ENCODE results near the gene LAMA2. TPM values are rescaled to one million over a fixed set of nuclear protein-coding genes. Genes with fewer than 3 reads are reported as not detected.

The LAMA2 gene
- total and polyA plus RNA-seq, 2 of the 13 experiments (the other 11 are each of a cell fraction or from before 2014, with no cell fraction given), result 0.11 to 0.28 TPM

GRCh38 chr6:129455126-129455769 lies 572.3 kb downstream of the LAMA2 start:
- ATAC-seq, result no peak
- Histone ChIP-seq H3K4me2 (ENCODE audit: low read depth, low read length) (no peak overlapping the region), H3K9ac (ENCODE audit: insufficient read depth, low read depth, low read length) (no peak overlapping the region), H4K20me1 (ENCODE audit: insufficient read depth, low read length) (no peaks in the 10 kb centered on the region), H3K36me3 (replicated peaks in 1 of 2; ENCODE audit: control insufficient read depth in 1 of 2, insufficient read depth in 2 of 2, low read length in 2 of 2) (no peaks in the 10 kb centered on the region), H3K27me3 (ENCODE audit: control insufficient read depth in 1 of 2, insufficient read depth in 2 of 2, low read length in 2 of 2) (no peaks in the 10 kb centered on the region), H2AFZ (ENCODE audit: low read length) (no peak overlapping the region), H3K27ac (ENCODE audit: extremely low read length, insufficient read depth, low read length) (no peak overlapping the region), H3K4me3 (replicated peaks in 1 of 3; ENCODE audit: insufficient read depth in 1 of 3, low read depth in 2 of 3, low read length in 3 of 3) (no peak overlapping the region), H3K9me3 (ENCODE audit: low read length) (no peaks in the 10 kb centered on the region), H3K4me1 (ENCODE audit: insufficient read depth, low read length) (no peaks in the 10 kb centered on the region), H3K79me2 (ENCODE audit: insufficient read depth, low read length) (no peaks in the 10 kb centered on the region)
- CTCF ChIA-PET (ENCODE audit: low intra/inter-chr PET ratio, low total read pairs), result no interaction called here
- FAIRE-seq, result no peak
- no peak for DNase-seq (ENCODE audit: low spot score)
- 11% methylated on average over 3 of the region's 3 CpGs for WGBS (ENCODE audit: low lambda C conversion rate)
- in situ Hi-C loops (cut with HindIII; ENCODE audit: extremely low pct_ligation_motif_present, low pct_unique_long_range_greater_than_20kb), result no loop called here
- TF ChIP-seq HNRNPUL1 (IDR thresholded peaks at IDR 0.05; ENCODE audit: low read depth, low read length) (no peak), ZFP1 (CRISPR knock-in tag; IDR thresholded peaks at IDR 0.05) (no peak), RFX1 (IDR thresholded peaks at IDR 0.05) (no peak), ZNF180 (CRISPR knock-in tag; IDR thresholded peaks at IDR 0.05; ENCODE audit: borderline replicate concordance, low read depth) (no peak), ZEB1 (IDR thresholded peaks at IDR 0.05; ENCODE audit: insufficient replicate concordance, low read depth) (no peak), BRD4 (CRISPR knock-in tag; IDR thresholded peaks at IDR 0.05) (no peak), EHMT2 (IDR thresholded peaks at IDR 0.05; ENCODE audit: borderline replicate concordance, low read depth, low read length) (no peak), ZNF484 (CRISPR knock-in tag; IDR thresholded peaks at IDR 0.05; ENCODE audit: borderline replicate concordance, low read depth) (no peak), ISL2 (CRISPR knock-in tag; IDR thresholded peaks at IDR 0.05) (no peak), MAZ (IDR thresholded peaks at IDR 0.05; ENCODE audit: borderline replicate concordance, low read depth, low read length) (no peak), MAZ (CRISPR knock-in tag; IDR thresholded peaks at IDR 0.05; ENCODE audit: low read depth) (no peak), TGIF2 (CRISPR knock-in tag; IDR thresholded peaks at IDR 0.05) (no peak), ATF6 (CRISPR knock-in tag; conservative IDR thresholded peaks at IDR 0.05) (no peak), MYPOP (CRISPR knock-in tag; IDR thresholded peaks at IDR 0.05) (no peak), ZNF816 (CRISPR knock-in tag; IDR thresholded peaks at IDR 0.05; ENCODE audit: borderline replicate concordance) (no peak), THYN1 (CRISPR knock-in tag; IDR thresholded peaks at IDR 0.05; ENCODE audit: borderline replicate concordance, low read depth) (no peak)
- TF ChIP-seq, protein P1, sequence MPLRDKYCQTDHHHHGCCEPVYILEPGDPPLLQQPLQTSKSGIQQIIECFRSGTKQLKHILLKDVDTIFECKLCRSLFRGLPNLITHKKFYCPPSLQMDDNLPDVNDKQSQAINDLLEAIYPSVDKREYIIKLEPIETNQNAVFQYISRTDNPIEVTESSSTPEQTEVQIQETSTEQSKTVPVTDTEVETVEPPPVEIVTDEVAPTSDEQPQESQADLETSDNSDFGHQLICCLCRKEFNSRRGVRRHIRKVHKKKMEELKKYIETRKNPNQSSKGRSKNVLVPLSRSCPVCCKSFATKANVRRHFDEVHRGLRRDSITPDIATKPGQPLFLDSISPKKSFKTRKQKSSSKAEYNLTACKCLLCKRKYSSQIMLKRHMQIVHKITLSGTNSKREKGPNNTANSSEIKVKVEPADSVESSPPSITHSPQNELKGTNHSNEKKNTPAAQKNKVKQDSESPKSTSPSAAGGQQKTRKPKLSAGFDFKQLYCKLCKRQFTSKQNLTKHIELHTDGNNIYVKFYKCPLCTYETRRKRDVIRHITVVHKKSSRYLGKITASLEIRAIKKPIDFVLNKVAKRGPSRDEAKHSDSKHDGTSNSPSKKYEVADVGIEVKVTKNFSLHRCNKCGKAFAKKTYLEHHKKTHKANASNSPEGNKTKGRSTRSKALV (CRISPR knock-in tag; IDR thresholded peaks at IDR 0.05), result no peak
- TF ChIP-seq, protein P2, sequence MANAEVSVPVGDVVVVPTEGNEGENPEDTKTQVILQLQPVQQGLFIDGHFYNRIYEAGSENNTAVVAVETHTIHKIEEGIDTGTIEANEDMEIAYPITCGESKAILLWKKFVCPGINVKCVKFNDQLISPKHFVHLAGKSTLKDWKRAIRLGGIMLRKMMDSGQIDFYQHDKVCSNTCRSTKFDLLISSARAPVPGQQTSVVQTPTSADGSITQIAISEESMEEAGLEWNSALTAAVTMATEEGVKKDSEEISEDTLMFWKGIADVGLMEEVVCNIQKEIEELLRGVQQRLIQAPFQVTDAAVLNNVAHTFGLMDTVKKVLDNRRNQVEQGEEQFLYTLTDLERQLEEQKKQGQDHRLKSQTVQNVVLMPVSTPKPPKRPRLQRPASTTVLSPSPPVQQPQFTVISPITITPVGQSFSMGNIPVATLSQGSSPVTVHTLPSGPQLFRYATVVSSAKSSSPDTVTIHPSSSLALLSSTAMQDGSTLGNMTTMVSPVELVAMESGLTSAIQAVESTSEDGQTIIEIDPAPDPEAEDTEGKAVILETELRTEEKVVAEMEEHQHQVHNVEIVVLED (CRISPR knock-in tag; IDR thresholded peaks at IDR 0.05; ENCODE audit: borderline replicate concordance), result no peak
- no TSS peak for BruUV-seq (replicated peaks)
- intact Hi-C loops (cut with micrococcal nuclease; ENCODE audit: unreplicated experiment), result no loop called here
- POLR2A ChIA-PET, result no interaction called here

Data from HepG2 (cell line).